Motor neuron (in vitro differentiated cells): Measurements from ENCODE around the gene FXYD1. TPM values are rescaled to one million over a fixed set of nuclear protein-coding genes. Genes with fewer than 3 reads are reported as not detected.

ENCODE experiments used
- ATAC-seq, 8 experiments: fragments of 200-7000 bp; cut with Tn5 transposase; replicated peaks in 6 of 8; 2 replicates each; pipeline ENCODE4 v1.8.0; 2021; ENCODE audit warnings: mild to moderate bottlenecking in 8 of 8, moderate library complexity in 8 of 8
- H3K27ac ChIP-seq, 2 donors: fragments of 250-450 bp; sonication (Bioruptor Pico); 2 replicates each; pipeline ENCODE4 v1.9.0; 2021; ENCODE audit warnings: antibody characterized with exemption in 2 of 2, mild to moderate bottlenecking in 2 of 2, moderate library complexity in 1 of 2
- H3K4me1 ChIP-seq, 2 donors: fragments of 250-450 bp; sonication (Bioruptor Pico); replicated peaks in 1 of 2; 2 replicates each; pipeline ENCODE4 v1.6.1; 2021; ENCODE audit warnings: antibody characterized with exemption in 2 of 2, mild to moderate bottlenecking in 2 of 2, moderate library complexity in 1 of 2
- H3K4me3 ChIP-seq, 5 donors: fragments of 250-450 bp; sonication (Bioruptor Pico); 2 replicates each; pipeline ENCODE4 v1.9.0; 2021; ENCODE audit warnings: antibody characterized with exemption in 5 of 5, mild to moderate bottlenecking in 5 of 5, moderate library complexity in 4 of 5
- WGBS, 10 experiments: fragments of 450-650 bp; shearing (Covaris generic); methylation state at CpG; one replicate each; pipeline ENCODE4 v1.0.0; 2022; 5-methylcytosine and 5-hydroxymethylcytosine counted together
- in situ Hi-C, 9 experiments: fragments of 400-800 bp; cut with MboI; loops; one replicate each; pipeline ENCODE4 v1.15.0; 2021; ENCODE audit warnings: low sequenced_read_pairs in 9 of 9, low pct_unique_long_range_greater_than_20kb in 2 of 9; ENCODE audit not compliant: unreplicated experiment in 9 of 9
- total RNA-seq, 8 experiments: library from RNA; unstranded; fragments of 300-600 nt; gene quantifications; 2 replicates each; pipeline versions ENCODE4 v1.2.3 to v1.2.4, GENCODE V29; 2022

The FXYD1 gene
- total RNA-seq, 8 experiments from 2014 or later: 1.2 to 10.7 (median 3.1) TPM

- ATAC-seq: peak in 4 of 8 experiments; percentile 1 to 11 (median 2)
- Histone ChIP-seq H3K4me3 (peak overlapping the region in 3 of 5 donors; percentile 29 to 43 (median 31)), H3K27ac (peak overlapping the region in 1 of 2 donors; percentile 0), H3K4me1 (peaks cover 21 to 23% of the 10 kb centered on the region in 2 donors)
- in situ Hi-C loops: loop anchor here in 1 of 9 experiments (25.0 kb wide), 1 partner anchor 107 kb away; the partner anchor contains the start of gene USF2
- no CpG with 5 or more reads among the region's 17 CpGs for WGBS, 10 experiments
These were observed 16.8 kb downstream of the FXYD1 start for GRCh38 chr19:35155441-35155840.

GRCh38 chr19:35155981-35156672 is 17.5 kb downstream of the FXYD1 start:
- 0 to 100% (median 94%) methylated on average over 1 to 4 of the region's 6 CpGs; no CpG with 5 or more reads in 2 of the 10 experiments for WGBS, 10 experiments
- in situ Hi-C loops: loop anchor here in 1 of 9 experiments (25.0 kb wide), 1 partner anchor 106 kb away; the partner anchor contains the start of gene USF2
- H3K27ac ChIP-seq: no peak overlapping the region
- H3K4me3 ChIP-seq: no peak overlapping the region
- no peak for ATAC-seq
- H3K4me1 ChIP-seq: peaks cover 21 to 23% of the 10 kb centered on the region in 2 donors

DNA sequence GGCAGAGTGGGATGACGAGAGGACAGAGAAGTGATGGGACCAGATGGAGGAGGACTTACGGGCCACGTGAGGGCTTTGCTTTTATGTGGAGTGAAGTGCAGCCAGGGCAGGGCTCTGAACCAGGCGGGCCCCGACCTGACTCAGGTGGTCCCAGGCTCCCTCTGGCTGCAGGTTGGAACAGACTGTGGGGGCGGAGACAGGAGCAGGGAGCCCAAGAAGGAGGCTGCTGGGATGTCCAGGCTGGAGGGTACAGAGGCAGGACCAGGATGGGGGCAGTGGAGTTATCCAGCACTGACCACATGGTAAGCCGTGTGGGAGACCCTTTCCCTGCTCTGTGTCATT is 18.0 kb downstream of the FXYD1 start:
- in situ Hi-C loops: loop anchor here in 1 of 9 experiments (25.0 kb wide), 1 partner anchor 106 kb away; the partner anchor contains the start of gene USF2
- Histone ChIP-seq H3K4me1 (peaks cover 21 to 23% of the 10 kb centered on the region in 2 donors), H3K27ac (no peak overlapping the region), H3K4me3 (no peak overlapping the region)
- whole genome bisulfite sequencing, 10 experiments: 63 to 100% (median 80%) methylated on average over 1 to 4 of the region's 7 CpGs; no CpG with 5 or more reads in 5 of the 10 experiments
- no peak for ATAC-seq

GRCh38 chr19:35157431-35157830 is 18.8 kb downstream of the FXYD1 start:
- Histone ChIP-seq H3K4me1 (peaks cover 21% of the 10 kb centered on the region in 2 donors), H3K27ac (no peak overlapping the region), H3K4me3 (no peak overlapping the region)
- 100% methylated on average over 1 to 4 of the region's 4 CpGs; no CpG with 5 or more reads in 6 of the 10 experiments for WGBS, 10 experiments
- in situ Hi-C loops: loop anchor here in 1 of 9 experiments (25.0 kb wide), 1 partner anchor 105 kb away; the partner anchor contains the start of gene USF2
- no peak for ATAC-seq

DNA sequence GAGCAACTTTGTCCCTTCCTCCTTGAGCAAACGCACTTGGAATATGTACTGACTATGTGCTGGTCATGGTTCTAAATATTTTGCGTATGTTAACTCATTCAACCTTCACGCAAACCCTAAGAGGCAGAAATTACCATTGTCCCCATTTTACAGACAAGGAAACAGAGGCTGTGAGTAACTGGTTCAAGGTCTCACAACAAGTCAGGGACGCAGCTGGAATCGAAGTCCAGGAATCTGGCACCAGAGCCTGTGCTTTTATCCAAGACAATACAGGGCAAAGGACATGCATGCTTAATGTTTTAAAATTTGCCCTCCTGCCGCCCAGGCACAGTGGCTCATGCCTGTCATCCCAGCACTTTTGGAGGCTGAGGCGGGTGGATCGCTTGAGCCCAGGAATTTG is 21.0 kb downstream of the FXYD1 start:
- ATAC-seq: no peak
- 70 to 100% (median 91%) methylated on average over 1 to 5 of the region's 8 CpGs; no CpG with 5 or more reads in 4 of the 10 experiments for WGBS, 10 experiments
- Histone ChIP-seq H3K4me3 (no peak overlapping the region), H3K4me1 (peaks cover 6 to 8% of the 10 kb centered on the region in 2 donors), H3K27ac (no peak overlapping the region)
- in situ Hi-C loops: loop anchor here in 1 of 9 experiments (25.0 kb wide), 1 partner anchor 103 kb away; the partner anchor contains the start of gene USF2

DNA sequence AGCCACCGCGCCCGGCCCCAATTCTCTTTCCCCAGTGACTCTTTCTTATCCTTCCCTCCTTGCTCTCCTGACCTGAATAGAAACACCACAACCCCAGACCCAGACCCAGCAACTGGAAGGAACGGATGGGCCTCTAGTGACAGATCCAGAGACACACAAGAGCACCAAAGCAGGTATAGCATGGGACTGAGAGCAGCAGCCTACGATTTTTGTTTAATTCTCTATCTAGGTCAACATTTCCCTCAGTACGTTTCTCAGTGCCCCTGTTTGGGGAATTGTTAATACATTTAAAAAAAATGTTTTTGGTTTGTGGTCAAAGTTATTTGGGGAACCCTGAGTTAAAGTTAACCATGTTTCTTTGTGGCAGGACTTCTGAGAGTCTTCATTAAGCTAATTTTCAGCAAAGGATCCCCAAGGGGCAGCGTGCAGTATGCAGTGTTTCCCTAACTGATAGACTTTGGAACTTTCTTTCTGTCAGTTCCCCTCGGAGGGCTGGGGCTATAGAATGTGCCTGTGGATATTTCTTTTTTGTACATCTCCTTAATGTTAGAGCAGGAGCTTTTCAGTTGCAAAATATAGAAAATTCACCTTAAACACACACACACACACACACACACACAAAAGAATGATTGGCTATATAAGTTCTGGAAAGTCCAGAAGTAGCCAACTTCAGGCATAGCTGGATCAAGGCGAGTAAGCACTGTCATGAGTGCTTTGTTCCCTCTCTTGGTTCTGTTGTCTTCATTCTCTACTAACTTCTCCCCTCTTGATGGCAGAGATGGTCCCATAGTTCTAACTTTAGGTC is 22.2 kb downstream of the FXYD1 start:
- no peak for ATAC-seq
- no peak overlapping the region for H3K27ac ChIP-seq
- 60 to 100% (median 94%) methylated on average over 1 to 6 of the region's 9 CpGs; no CpG with 5 or more reads in 1 of the 10 experiments for WGBS, 10 experiments
- H3K4me3 ChIP-seq: no peak overlapping the region
- H3K4me1 ChIP-seq: no peaks in the 10 kb centered on the region
- in situ Hi-C loops: loop anchor here in 1 of 9 experiments (25.0 kb wide), 1 partner anchor 101 kb away; the partner anchor contains the start of gene USF2

- H3K4me3 ChIP-seq: no peak overlapping the region
- 90 to 100% (median 100%) methylated on average over 1 to 2 of the region's 2 CpGs; no CpG with 5 or more reads in 4 of the 10 experiments for WGBS, 10 experiments
- in situ Hi-C loops: loop anchor here in 1 of 9 experiments (25.0 kb wide), 1 partner anchor 101 kb away; the partner anchor contains the start of gene USF2
- no peaks in the 10 kb centered on the region for H3K4me1 ChIP-seq
- no peak overlapping the region for H3K27ac ChIP-seq
- ATAC-seq: no peak
These were observed 22.8 kb downstream of the FXYD1 start for GRCh38 chr19:35161434-35161743.

- Histone ChIP-seq H3K4me1 (no peaks in the 10 kb centered on the region), H3K4me3 (no peak overlapping the region), H3K27ac (no peak overlapping the region)
- 10 to 100% (median 91%) methylated on average over 1 to 4 of the region's 6 CpGs; no CpG with 5 or more reads in 1 of the 10 experiments for WGBS, 10 experiments
- no peak for ATAC-seq
- in situ Hi-C loops: loop anchor here in 1 of 9 experiments (25.0 kb wide), 1 partner anchor 100 kb away; the partner anchor contains the start of gene USF2
These were observed 24.1 kb downstream of the FXYD1 start for GRCh38 chr19:35162471-35163326.

DNA sequence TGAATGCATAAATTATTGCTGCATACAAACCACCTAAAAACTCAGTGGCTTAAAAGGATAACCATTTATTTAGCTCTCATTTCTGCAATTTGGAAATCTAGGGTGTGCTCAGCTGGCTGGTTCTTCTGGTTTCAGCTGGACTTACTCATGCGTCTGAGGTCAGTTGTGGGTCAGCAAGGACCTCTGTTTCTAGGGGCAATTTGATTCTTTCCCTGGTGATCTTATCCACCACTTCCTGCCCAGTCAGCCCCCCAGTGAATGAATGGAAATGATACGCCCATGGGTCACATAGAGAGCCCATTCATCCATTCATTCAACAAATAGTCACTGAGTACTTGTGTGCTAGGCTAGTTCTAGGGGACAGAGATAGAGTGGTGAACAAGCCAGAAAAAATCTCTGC is 25.8 kb downstream of the FXYD1 start:
- no peak overlapping the region for H3K4me3 ChIP-seq
- in situ Hi-C loops: loop anchor here in 1 of 9 experiments (25.0 kb wide), 1 partner anchor 98 kb away; the partner anchor contains the start of gene USF2
- WGBS, 10 experiments: 33 to 90% (median 80%) methylated on average over 1 to 2 of the region's 2 CpGs; no CpG with 5 or more reads in 5 of the 10 experiments
- peak in 2 of 8 experiments; percentile 9 to 41 for ATAC-seq
- H3K27ac ChIP-seq: no peak overlapping the region
- peaks cover 0 to 6% of the 10 kb centered on the region in 2 donors for H3K4me1 ChIP-seq

DNA sequence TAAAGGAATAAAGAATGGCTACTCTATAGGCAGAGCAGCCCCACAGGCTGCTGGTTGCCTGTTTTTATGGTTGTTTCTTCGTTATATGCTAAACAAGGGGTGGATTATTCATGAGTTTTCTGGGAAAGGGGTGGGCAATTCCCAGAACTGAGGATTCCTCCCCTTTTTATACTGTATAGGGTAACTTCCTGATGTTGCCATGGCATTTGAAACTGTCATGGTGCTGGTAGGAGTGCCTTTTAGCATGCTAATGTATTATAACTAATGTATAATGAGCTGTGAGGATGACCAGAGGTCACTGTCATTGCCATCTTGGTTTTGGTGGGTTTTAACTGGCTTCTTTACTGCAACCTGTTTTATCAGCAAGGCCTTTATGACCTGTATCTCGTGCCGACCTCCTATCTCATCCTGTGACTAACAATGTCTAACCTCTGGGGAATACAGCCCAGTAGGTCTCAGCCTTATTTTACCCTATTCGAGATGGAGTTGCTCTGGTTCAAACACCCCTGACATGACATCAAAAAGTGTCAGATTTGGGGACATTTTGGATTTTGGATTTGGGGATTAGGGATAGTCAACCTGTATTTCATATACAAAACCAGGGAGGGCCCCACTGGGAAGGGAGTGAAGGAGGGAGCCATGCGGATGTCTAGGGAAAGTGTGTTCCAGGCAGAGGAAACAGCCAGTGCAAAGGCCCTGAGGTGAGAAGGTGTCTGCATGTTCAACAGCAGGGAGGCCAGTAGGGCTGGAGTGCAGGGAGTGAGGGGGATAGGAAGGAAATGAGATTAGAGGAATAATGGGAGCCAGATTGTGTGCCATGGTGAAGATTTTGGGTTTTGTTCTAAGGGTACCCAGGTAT is 26.8 kb downstream of the FXYD1 start:
- in situ Hi-C loops: loop anchor here in 1 of 9 experiments (25.0 kb wide), 1 partner anchor 97 kb away; the partner anchor contains the start of gene USF2
- ATAC-seq: peak in 3 of 8 experiments; percentile 7 to 52 (median 8)
- Histone ChIP-seq H3K4me1 (peaks cover 0 to 6% of the 10 kb centered on the region in 2 donors), H3K4me3 (no peak overlapping the region), H3K27ac (no peak overlapping the region)
- 59 to 100% (median 77%) methylated on average over 1 to 5 of the region's 5 CpGs; no CpG with 5 or more reads in 2 of the 10 experiments for WGBS, 10 experiments
